ENCODE data around the gene SUGT1. TPM values are rescaled to one million over a fixed set of nuclear protein-coding genes. Genes with fewer than 3 reads are reported as not detected.
"Not testable (repeated sequence)": the region's sequence is repeated elsewhere in the genome, so short reads cannot be mapped to it uniquely, and the experiment has no call there.

SUGT1 gene
- total and polyA plus RNA-seq, 2 donors (not counting 3 experiments of a cell fraction or from before 2014, with no cell fraction given): 21.7 to 78.8 TPM

DNA sequence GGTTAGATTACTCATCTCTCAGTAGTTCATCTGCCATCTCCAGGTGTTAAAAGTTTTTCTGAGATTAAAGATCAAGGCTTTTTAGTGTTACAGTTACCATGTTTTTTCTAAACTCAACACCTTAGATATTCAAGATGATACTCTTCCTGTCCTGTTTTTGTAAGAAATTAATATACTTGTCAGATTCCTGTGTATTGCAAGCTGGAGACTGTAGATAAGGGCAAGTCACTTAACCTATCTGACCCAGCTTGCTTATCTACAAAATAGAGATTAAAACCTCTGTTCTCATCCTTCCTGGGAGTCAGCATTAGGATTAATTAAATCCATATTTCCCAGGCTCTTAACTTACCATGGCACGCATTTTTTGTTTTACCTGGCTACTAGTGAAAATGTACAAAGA lies 25.2 kb downstream of the SUGT1 start:
- dilution Hi-C loops (cut with MboI; ENCODE audit: extremely low pct_ligation_motif_present, low sequenced_read_pairs): no loop called here
- no TSS peak for BruUV-seq (replicated peaks)
- H3K4me1 ChIP-seq (ENCODE audit: control insufficient read depth, extremely low read depth, insufficient read depth, low read length): no peaks in the 10 kb centered on the region
- H3K79me2 ChIP-seq (ENCODE audit: control insufficient read depth, insufficient read depth, low read length): peaks cover 31% of the 10 kb centered on the region
- CTCF ChIA-PET: interaction anchor here (1.4 to 2.6 kb wide), 2 partner anchors 13 to 61 kb away, joined by 6 to 20 read pairs; no protein-coding TSS in a partner anchor
- H3K4me2 ChIP-seq (ENCODE audit: insufficient read depth, low read length): no peak overlapping the region
- no peak overlapping the region for H3K27ac ChIP-seq (ENCODE audit: insufficient read depth, low read depth, low read length)
- intact Hi-C loops (cut with micrococcal nuclease): no loop called here
- H3K9me1 ChIP-seq (replicated peaks; ENCODE audit: control insufficient read depth, extremely low read depth, insufficient read depth, low read length): no peaks in the 10 kb centered on the region
- H3K9ac ChIP-seq (replicated peaks; ENCODE audit: extremely low read depth, insufficient read depth, low read length): no peak overlapping the region
- no peak for FAIRE-seq
- POLR2A ChIA-PET: no interaction called here
- DNase-seq (ENCODE audit: low read depth, low spot score): no peak
- H3K27me3 ChIP-seq (ENCODE audit: control insufficient read depth in 2 of 2, insufficient read depth in 2 of 2, low read length in 2 of 2): no peaks in the 10 kb centered on the region
- H3K4me3 ChIP-seq (replicated peaks in 1 of 3; ENCODE audit: insufficient read depth in 1 of 3, low read depth in 1 of 3, low read length in 3 of 3): no peak overlapping the region
- peaks cover 6 to 9% of the 10 kb centered on the region in 2 experiments for H3K36me3 ChIP-seq (ENCODE audit: control insufficient read depth in 2 of 2, extremely low read depth in 1 of 2, insufficient read depth in 2 of 2, low read length in 2 of 2)
- no peaks in the 10 kb centered on the region for H3K9me3 ChIP-seq (replicated peaks; ENCODE audit: control insufficient read depth, insufficient read depth, low read length)
- TF ChIP-seq POLR2AphosphoS5 (IDR thresholded peaks at IDR 0.05; ENCODE audit: insufficient read depth, low read depth, low read length) (no peak), JUN (IDR thresholded peaks at IDR 0.05; ENCODE audit: borderline replicate concordance, insufficient read depth, insufficient read length, low read depth) (no peak), GATA2 (IDR thresholded peaks at IDR 0.05; ENCODE audit: insufficient read depth, insufficient read length, low read depth, low read length) (no peak), EZH2 (IDR thresholded peaks at IDR 0.05; ENCODE audit: borderline replicate concordance, low read depth, low read length, severe bottlenecking) (no peak), MYC (IDR thresholded peaks at IDR 0.05; ENCODE audit: low read depth, low read length) (no peak), FOS (IDR thresholded peaks at IDR 0.05; ENCODE audit: borderline replicate concordance, insufficient read depth, low read length) (no peak), POLR2A (IDR thresholded peaks at IDR 0.05; ENCODE audit: low read depth, low read length) (no peak)
- TF ChIP-seq, protein P1, sequence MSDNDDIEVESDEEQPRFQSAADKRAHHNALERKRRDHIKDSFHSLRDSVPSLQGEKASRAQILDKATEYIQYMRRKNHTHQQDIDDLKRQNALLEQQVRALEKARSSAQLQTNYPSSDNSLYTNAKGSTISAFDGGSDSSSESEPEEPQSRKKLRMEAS (IDR thresholded peaks at IDR 0.05; ENCODE audit: insufficient read depth, insufficient read length): no peak
- TF ChIP-seq, protein P2, sequence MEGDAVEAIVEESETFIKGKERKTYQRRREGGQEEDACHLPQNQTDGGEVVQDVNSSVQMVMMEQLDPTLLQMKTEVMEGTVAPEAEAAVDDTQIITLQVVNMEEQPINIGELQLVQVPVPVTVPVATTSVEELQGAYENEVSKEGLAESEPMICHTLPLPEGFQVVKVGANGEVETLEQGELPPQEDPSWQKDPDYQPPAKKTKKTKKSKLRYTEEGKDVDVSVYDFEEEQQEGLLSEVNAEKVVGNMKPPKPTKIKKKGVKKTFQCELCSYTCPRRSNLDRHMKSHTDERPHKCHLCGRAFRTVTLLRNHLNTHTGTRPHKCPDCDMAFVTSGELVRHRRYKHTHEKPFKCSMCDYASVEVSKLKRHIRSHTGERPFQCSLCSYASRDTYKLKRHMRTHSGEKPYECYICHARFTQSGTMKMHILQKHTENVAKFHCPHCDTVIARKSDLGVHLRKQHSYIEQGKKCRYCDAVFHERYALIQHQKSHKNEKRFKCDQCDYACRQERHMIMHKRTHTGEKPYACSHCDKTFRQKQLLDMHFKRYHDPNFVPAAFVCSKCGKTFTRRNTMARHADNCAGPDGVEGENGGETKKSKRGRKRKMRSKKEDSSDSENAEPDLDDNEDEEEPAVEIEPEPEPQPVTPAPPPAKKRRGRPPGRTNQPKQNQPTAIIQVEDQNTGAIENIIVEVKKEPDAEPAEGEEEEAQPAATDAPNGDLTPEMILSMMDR (IDR thresholded peaks at IDR 0.05; ENCODE audit: extremely low read depth in 1 of 2, insufficient read depth in 1 of 2, low read depth in 1 of 2, low read length in 2 of 2): no peak
- H4K20me1 ChIP-seq (replicated peaks; ENCODE audit: control insufficient read depth, extremely low read depth, insufficient read depth, low read length): no peaks in the 10 kb centered on the region
- no peak overlapping the region for H2AFZ ChIP-seq (ENCODE audit: low read depth, low read length)

DNA sequence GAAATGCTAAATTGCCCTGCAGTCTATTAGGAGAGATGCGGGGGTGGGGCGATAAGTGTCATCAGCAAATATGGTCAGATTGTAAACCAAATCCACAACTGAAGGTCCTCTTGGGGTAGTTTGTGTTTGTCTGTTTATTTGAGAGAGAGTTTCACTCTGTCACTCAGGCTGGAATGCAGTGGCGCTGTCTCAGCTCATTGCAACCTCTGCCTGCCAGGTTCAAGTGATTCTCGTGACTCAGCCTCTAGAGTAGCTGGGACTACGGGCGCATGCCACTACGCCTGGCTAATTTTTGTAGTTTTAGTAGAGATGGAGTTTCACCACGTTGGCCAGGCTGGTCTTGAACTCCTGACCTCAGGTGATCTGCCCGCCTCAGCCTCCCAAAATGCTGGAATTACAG lies 33.2 kb downstream of the SUGT1 start:
- dilution Hi-C loops (cut with MboI; ENCODE audit: extremely low pct_ligation_motif_present, low sequenced_read_pairs): not testable (repeated sequence)

More for the DNA sequence above, 33.2 kb downstream of the SUGT1 start:
- H3K9ac ChIP-seq (replicated peaks; ENCODE audit: extremely low read depth, insufficient read depth, low read length); FAIRE-seq; H3K27ac ChIP-seq (ENCODE audit: insufficient read depth, low read depth, low read length); H3K9me3 ChIP-seq (replicated peaks; ENCODE audit: control insufficient read depth, insufficient read depth, low read length); H4K20me1 ChIP-seq (replicated peaks; ENCODE audit: control insufficient read depth, extremely low read depth, insufficient read depth, low read length); H3K9me1 ChIP-seq (replicated peaks; ENCODE audit: control insufficient read depth, extremely low read depth, insufficient read depth, low read length); H3K4me1 ChIP-seq (ENCODE audit: control insufficient read depth, extremely low read depth, insufficient read depth, low read length); DNase-seq (ENCODE audit: low read depth, low spot score); POLR2A ChIA-PET; BruUV-seq (replicated peaks); H3K79me2 ChIP-seq (ENCODE audit: control insufficient read depth, insufficient read depth, low read length); H3K4me3 ChIP-seq (replicated peaks in 1 of 3; ENCODE audit: insufficient read depth in 1 of 3, low read depth in 1 of 3, low read length in 3 of 3); H3K4me2 ChIP-seq (ENCODE audit: insufficient read depth, low read length); H2AFZ ChIP-seq (ENCODE audit: low read depth, low read length); H3K36me3 ChIP-seq (ENCODE audit: control insufficient read depth in 2 of 2, extremely low read depth in 1 of 2, insufficient read depth in 2 of 2, low read length in 2 of 2); intact Hi-C loops (cut with micrococcal nuclease); H3K27me3 ChIP-seq (ENCODE audit: control insufficient read depth in 2 of 2, insufficient read depth in 2 of 2, low read length in 2 of 2): not testable (repeated sequence)
- CTCF ChIA-PET: interaction anchor here (1.4 kb wide), 1 partner anchor 9 kb away, joined by 4 read pairs; no protein-coding TSS in a partner anchor

All from endothelial cell of umbilical vein (primary cell).